Measurements from ENCODE around the gene HLF. TPM values are rescaled to one million over a fixed set of nuclear protein-coding genes. Genes with fewer than 3 reads are reported as not detected.
A peak's percentile ranks its signal among the peaks of the same experiment; 100 is the strongest.

The HLF gene
- total RNA-seq, 1 experiment from 2014 or later: 1.5 TPM

- no peak overlapping the region for H3K4me3 ChIP-seq (replicated peaks in 1 of 2; ENCODE audit: low read depth in 1 of 2, low read length in 2 of 2)
- no peaks in the 10 kb centered on the region for H3K9me2 ChIP-seq (ENCODE audit: insufficient read depth)
- RAD21 ChIA-PET (ENCODE audit: low non-redundant PET in 1 of 2, low total read pairs in 2 of 2, uncharacterized antibody in 2 of 2, unreplicated experiment in 2 of 2): interaction anchor here in 1 of 2 experiments (0.6 to 1.0 kb wide), 2 partner anchors 216 to 219 kb away, joined by 3 to 4 read pairs; no protein-coding TSS in a partner anchor
- CTCF ChIA-PET: interaction anchor here (0.6 to 1.7 kb wide), 11 partner anchors 9 to 303 kb away, joined by 3 to 18 read pairs (median 3); no protein-coding TSS in a partner anchor
- no peaks in the 10 kb centered on the region for H3K9me3 ChIP-seq (ENCODE audit: control insufficient read depth in 1 of 2, insufficient read depth in 1 of 2, low read depth in 1 of 2, low read length in 2 of 2)
- H3K4me1 ChIP-seq (ENCODE audit: control insufficient read depth in 1 of 2, insufficient read depth in 2 of 2, low read length in 2 of 2): no peaks in the 10 kb centered on the region
- BruUV-seq (replicated peaks): no TSS peak
- no peak overlapping the region for H2AFZ ChIP-seq (ENCODE audit: low read depth, low read length, poor library complexity, severe bottlenecking)
- H3K36me3 ChIP-seq (ENCODE audit: control insufficient read depth in 1 of 2, insufficient read depth in 2 of 2, low read length in 2 of 2): no peaks in the 10 kb centered on the region
- no peaks in the 10 kb centered on the region for H3K27me3 ChIP-seq (ENCODE audit: insufficient read depth, low read length)
- POLR2A ChIA-PET: no interaction called here
- intact Hi-C loops (cut with micrococcal nuclease): loop anchor here (1.0 to 5.0 kb wide), 4 partner anchors 57 to 302 kb away; partner anchors contain the start of gene SMIM36
- no peak overlapping the region for H3K27ac ChIP-seq (ENCODE audit: low read depth, low read length)
- no peaks in the 10 kb centered on the region for H3K79me2 ChIP-seq (ENCODE audit: insufficient read depth, low read length)
- no peak overlapping the region for H3K9ac ChIP-seq (ENCODE audit: low read length)
- H4K20me1 ChIP-seq (ENCODE audit: insufficient read depth): no peaks in the 10 kb centered on the region
- TF ChIP-seq CTCF (IDR thresholded peaks at IDR 0.05 in 2 of 3, conservative IDR thresholded peaks at IDR 0.05 in 1 of 3; ENCODE audit: borderline replicate concordance in 1 of 3, insufficient read depth in 1 of 3, low read depth in 2 of 3, low read length in 2 of 3) (peak; percentile 72 to 93 (median 83)), YY1 (IDR thresholded peaks at IDR 0.05; ENCODE audit: extremely low read depth, insufficient replicate concordance, low read depth, low read length) (no peak), SRF (IDR thresholded peaks at IDR 0.05; ENCODE audit: low read depth) (no peak), RAD21 (IDR thresholded peaks at IDR 0.05; ENCODE audit: low read depth) (peak; percentile 83), POLR2A (IDR thresholded peaks at IDR 0.05; ENCODE audit: borderline replicate concordance, extremely low read depth, insufficient read depth, insufficient read length) (no peak)
- DNase-seq (ENCODE audit: low read depth, low spot score) (peak; percentile 57), ATAC-seq (peak; percentile 98)
- no peak overlapping the region for H3K4me2 ChIP-seq (ENCODE audit: low read length)
Observed at GRCh38 chr17:55295411-55296170, 30.8 kb downstream of the HLF start.

Measured in HCT116 (cell line).